Measurements from ENCODE around the gene FN3K. TPM values are rescaled to one million over a fixed set of nuclear protein-coding genes. Genes with fewer than 3 reads are reported as not detected.

FN3K gene
- total RNA-seq, 1 donor from 2014 or later = 40.6 TPM

GRCh38 chr17:82723169-82723807 is 12.1 kb upstream of the FN3K start:
- peak overlapping the region; percentile 62 for H3K27ac Mint-ChIP-seq
- TF ChIP-seq CTCF (IDR thresholded peaks at IDR 0.05; ENCODE audit: unreplicated experiment) = no peak
- no peaks in the 10 kb centered on the region for H3K4me1 Mint-ChIP-seq (ENCODE audit: low read depth)
- H3K27me3 Mint-ChIP-seq = no peaks in the 10 kb centered on the region
- H3K4me3 Mint-ChIP-seq (ENCODE audit: low read depth) = no peak overlapping the region
- DNase-seq (ENCODE audit: low spot score, unreplicated experiment) = no peak
- H3K9me3 Mint-ChIP-seq (ENCODE audit: low read depth) = no peaks in the 10 kb centered on the region
- peaks cover 27% of the 10 kb centered on the region for H3K36me3 Mint-ChIP-seq (ENCODE audit: insufficient read depth)

- H3K27ac Mint-ChIP-seq = no peak overlapping the region
Measured at GRCh38 chr17:82726427-82726826, 9.0 kb upstream of the FN3K start.

DNA sequence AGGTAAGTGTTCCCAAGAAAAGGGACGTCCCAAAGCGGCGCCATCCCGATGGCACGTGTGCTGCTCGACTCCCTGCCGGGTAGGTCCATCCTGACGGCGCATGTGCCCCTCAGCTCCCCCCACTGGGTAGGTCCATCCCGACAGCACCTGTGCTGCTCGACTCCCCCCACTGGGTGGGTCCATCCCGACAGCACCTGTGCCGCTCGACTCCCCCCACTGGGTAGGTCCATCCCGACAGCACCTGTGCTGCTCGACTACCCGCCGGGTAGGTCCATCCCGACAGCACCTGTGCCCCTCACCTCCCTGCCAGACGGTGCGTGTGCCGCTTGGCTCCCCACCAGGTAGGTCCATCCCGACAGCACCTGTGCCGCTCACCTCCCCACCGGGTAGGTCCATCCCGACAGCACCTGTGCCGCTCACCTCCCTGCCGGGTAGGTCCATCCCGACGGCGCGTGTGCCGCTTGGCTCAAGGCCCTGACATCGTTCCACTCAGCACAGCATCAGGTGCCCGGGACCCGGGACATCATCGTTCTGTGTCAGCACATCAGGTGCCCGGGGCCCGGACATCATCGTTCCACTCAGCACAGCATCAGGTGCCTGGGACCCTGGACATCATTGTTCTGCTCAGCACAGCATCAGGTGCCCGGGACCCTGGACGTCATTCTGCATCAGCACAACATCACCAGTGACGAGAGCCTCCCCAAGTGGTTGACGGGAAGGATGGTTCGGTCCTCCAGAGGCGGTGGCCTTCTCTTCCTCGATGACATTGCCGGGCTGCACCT is 5.7 kb upstream of the FN3K start:
- Mint-ChIP-seq H3K27me3 (no peaks in the 10 kb centered on the region), H3K4me3 (ENCODE audit: low read depth) (no peak overlapping the region), H3K27ac (peak overlapping the region; percentile 17), H3K4me1 (ENCODE audit: low read depth) (peaks cover 4% of the 10 kb centered on the region), H3K36me3 (ENCODE audit: insufficient read depth) (peaks cover 22% of the 10 kb centered on the region), H3K9me3 (ENCODE audit: low read depth) (no peaks in the 10 kb centered on the region)
- no peak for DNase-seq (ENCODE audit: low spot score, unreplicated experiment)
- no peak for TF ChIP-seq CTCF (IDR thresholded peaks at IDR 0.05; ENCODE audit: unreplicated experiment)

More at GRCh38 chr17:82726427-82726826, 9.0 kb upstream of the FN3K start:
- no peak for DNase-seq (ENCODE audit: low spot score, unreplicated experiment)
- no peak for TF ChIP-seq CTCF (IDR thresholded peaks at IDR 0.05; ENCODE audit: unreplicated experiment)
- Mint-ChIP-seq H3K9me3 (ENCODE audit: low read depth) (no peaks in the 10 kb centered on the region), H3K4me1 (ENCODE audit: low read depth) (peaks cover 4% of the 10 kb centered on the region), H3K36me3 (ENCODE audit: insufficient read depth) (peaks cover 27% of the 10 kb centered on the region), H3K4me3 (ENCODE audit: low read depth) (no peak overlapping the region), H3K27me3 (no peaks in the 10 kb centered on the region)

DNA sequence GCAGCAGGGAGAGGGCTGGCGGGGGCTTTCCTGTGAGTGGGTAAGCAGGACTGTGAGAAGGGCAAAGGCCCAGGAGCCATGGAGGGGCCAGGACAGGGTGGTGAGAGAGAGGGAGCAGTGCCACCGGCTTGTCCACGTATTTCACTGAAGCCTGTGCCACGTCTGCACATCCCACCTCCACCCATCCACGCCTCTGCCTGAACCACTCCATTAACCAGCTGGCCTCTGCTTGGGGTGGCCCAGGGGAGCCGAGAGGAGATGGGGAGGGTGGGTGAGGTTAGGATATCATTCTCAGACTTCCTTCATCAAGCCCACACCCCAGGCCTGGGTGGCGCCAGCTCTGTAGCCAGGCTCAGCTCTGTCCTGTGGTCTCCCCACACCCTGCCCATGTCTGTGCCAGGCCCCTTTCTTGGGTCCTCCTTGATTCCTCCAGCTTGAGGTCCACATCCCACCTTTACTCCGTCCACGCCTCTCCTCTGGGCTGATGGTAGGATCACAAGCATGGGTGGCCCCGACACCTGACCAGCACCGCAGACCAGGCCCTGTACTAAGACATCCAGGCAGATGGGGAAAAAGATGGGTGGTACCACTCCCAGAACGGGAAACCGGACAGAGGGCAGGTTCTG is 3.2 kb upstream of the FN3K start:
- no peaks in the 10 kb centered on the region for H3K9me3 Mint-ChIP-seq (ENCODE audit: low read depth)

More for the DNA sequence above, 3.2 kb upstream of the FN3K start:
- no peak overlapping the region for H3K27ac Mint-ChIP-seq
- H3K36me3 Mint-ChIP-seq (ENCODE audit: insufficient read depth) = peaks cover 18% of the 10 kb centered on the region
- no peak for DNase-seq (ENCODE audit: low spot score, unreplicated experiment)
- H3K4me1 Mint-ChIP-seq (ENCODE audit: low read depth) = peaks cover 11% of the 10 kb centered on the region
- no peaks in the 10 kb centered on the region for H3K27me3 Mint-ChIP-seq
- no peak for TF ChIP-seq CTCF (IDR thresholded peaks at IDR 0.05; ENCODE audit: unreplicated experiment)
- H3K4me3 Mint-ChIP-seq (ENCODE audit: low read depth) = no peak overlapping the region

All from progenitor cell of endocrine pancreas (in vitro differentiated cells).